Suprapubic skin (tissue), 4 donors: ENCODE measurements around the gene KLHL30. TPM values are rescaled to one million over a fixed set of nuclear protein-coding genes. Genes with fewer than 3 reads are reported as not detected.

Source experiments
- DNase-seq, 2 donors: peaks; one replicate each; pipeline ENCODE4 v3.0.0-alpha.2; 2019; ENCODE audit warnings: low spot score in 2 of 2
- H3K27ac ChIP-seq: fragments of 200-600 bp; sonication (generic); one replicate; pipeline ENCODE4 v1.5.1; 2019
- H3K27me3 ChIP-seq: fragments of 200-600 bp; sonication (generic); one replicate; pipeline ENCODE4 v1.5.1; 2019
- H3K36me3 ChIP-seq: fragments of 200-600 bp; sonication (generic); one replicate; pipeline ENCODE4 v1.5.1; 2019
- H3K4me1 ChIP-seq: fragments of 200-600 bp; sonication (generic); one replicate; pipeline ENCODE4 v1.5.1; 2019
- H3K4me3 ChIP-seq: fragments of 200-600 bp; sonication (generic); one replicate; pipeline ENCODE4 v1.5.1; 2019; ENCODE audit warnings: mild to moderate bottlenecking
- H3K9me3 ChIP-seq: fragments of 200-600 bp; sonication (generic); one replicate; pipeline ENCODE4 v1.5.1; 2019
- CTCF ChIP-seq, 2 donors: fragments of 200-600 bp in 1 of 2; fragments of 450-650 bp in 1 of 2; sonication (generic) in 1 of 2; IDR thresholded peaks; one replicate each; pipeline ENCODE4 v1.5.1; 2016 to 2019; ENCODE audit warnings: antibody characterized with exemption in 2 of 2, mild to moderate bottlenecking in 1 of 2, moderate library complexity in 1 of 2
- EP300 ChIP-seq: sonication (generic); formaldehyde crosslinking; IDR thresholded peaks from one replicate; pipeline ENCODE4 v1.6.1; 2017; ENCODE audit warnings: antibody characterized with exemption
- POLR2A ChIP-seq, 2 donors: fragments of 450-650 bp; IDR thresholded peaks; one replicate each; pipeline ENCODE4 v1.6.1; 2017; ENCODE audit warnings: antibody characterized with exemption in 2 of 2, mild to moderate bottlenecking in 2 of 2, moderate library complexity in 2 of 2
- POLR2AphosphoS5 ChIP-seq, 3 donors: sonication (generic); formaldehyde crosslinking; IDR thresholded peaks; one replicate each; pipeline ENCODE4 v1.6.1; 2017; ENCODE audit warnings: antibody characterized with exemption in 3 of 3
- WGBS: methylation state at CpG from one replicate; pipeline ENCODE4 v1.1.5; 2018; 5-methylcytosine and 5-hydroxymethylcytosine counted together
- total RNA-seq, 4 donors: library from RNA; depleted of rRNA; stranded (reverse); fragments of >200 nt; gene quantifications; one replicate each; pipeline ENCODE4 v1.1.0, GENCODE V29; 2016

The KLHL30 gene
- total RNA-seq, 4 donors from 2014 or later, result 0.13 to 0.23 TPM; not detected in 2

- TF ChIP-seq EP300 (no peak), CTCF (IDR thresholded peaks at IDR 0.05) (no peak), POLR2A (IDR thresholded peaks at IDR 0.05) (no peak), POLR2AphosphoS5 (IDR thresholded peaks at IDR 0.05) (no peak)
- no peak overlapping the region for H3K27ac ChIP-seq
- 96% methylated on average over 2 of the region's 2 CpGs for WGBS
- H3K4me3 ChIP-seq, result no peak overlapping the region
- DNase-seq, result no peak
- peaks cover 91% of the 10 kb centered on the region for H3K36me3 ChIP-seq
- H3K9me3 ChIP-seq, result no peaks in the 10 kb centered on the region
- H3K4me1 ChIP-seq, result no peaks in the 10 kb centered on the region
- H3K27me3 ChIP-seq, result no peaks in the 10 kb centered on the region
Observed at GRCh38 chr2:238190445-238190844, 52.0 kb downstream of the KLHL30 start.

Other genes starting within 250 kb of the KLHL30 start
- 10 to 100 TPM; 32.2 to 63.6 (median 39.7) TPM for gene UBE2F, start 171.7 kb upstream of the KLHL30 start, total RNA-seq
- 10 to 100 TPM in 2 of 4 donors, 1 to 10 TPM in 2; 5.5 to 14.5 (median 9.6) TPM for gene SCLY, start 77.7 kb upstream of the KLHL30 start, total RNA-seq
- gene ESPNL, start 38.3 kb upstream of the KLHL30 start, total RNA-seq, result under 1 TPM in 2 of 4 donors, not detected in 2; 0.25 to 0.56 TPM
- gene ERFE, start 20.3 kb downstream of the KLHL30 start, total RNA-seq, result not detected
- gene ILKAP, start 65.0 kb downstream of the KLHL30 start, total RNA-seq, result 10 to 100 TPM; 36.3 to 82.6 (median 49.6) TPM
- 1 to 10 TPM; 4.0 to 10.0 (median 7.0) TPM for gene HES6, start 101.4 kb downstream of the KLHL30 start, total RNA-seq
- gene PER2, start 149.9 kb downstream of the KLHL30 start, total RNA-seq, result 100 to 1,000 TPM in 1 of 4 donors, 10 to 100 TPM in 3; 24.3 to 105 (median 85.9) TPM
- gene TRAF3IP1, start 181.8 kb downstream of the KLHL30 start, total RNA-seq, result 10 to 100 TPM; 10.2 to 15.4 (median 10.6) TPM